Right lung (tissue), 10 donors: Measurements from ENCODE around the gene KDM3B. TPM values are rescaled to one million over a fixed set of nuclear protein-coding genes. Genes with fewer than 3 reads are reported as not detected.
A peak's percentile ranks its signal among the peaks of the same experiment; 100 is the strongest.
"Not testable (repeated sequence)": the region's sequence is repeated elsewhere in the genome, so short reads cannot be mapped to it uniquely, and the experiment has no call there.

Experiments used
- DNase-seq, 2 donors: peaks; one replicate each; pipeline ENCODE4 v3.0.0-alpha.2; 2013
- long read RNA-seq, 8 donors: transcript quantifications; one replicate each; lab custom pipeline, GENCODE V29; 2026
- polyA plus RNA-seq, 5 donors: library from polyadenylated mRNA; unstranded; fragments of 120-200 nt; gene quantifications; one replicate each; pipeline versions ENCODE4 v1.2.1 to v1.2.3, GENCODE V29; 2013; ENCODE audit warnings: inconsistent platforms in 1 of 5, low replicate concordance in 1 of 5; ENCODE audit not compliant: insufficient read length in 5 of 5, insufficient read depth in 1 of 5

Gene KDM3B
- 10 to 100 TPM; 58.7 to 86.0 (median 76.6) TPM for polyA plus RNA-seq
- long read RNA-seq, donor 1, full-length matches to known transcripts, result 2 of 24 reads
- long read RNA-seq, donor 1, partial matches to known transcripts, result 22 of 24 reads
- long read RNA-seq, donor 1, other reads (novel, unspliced or antisense), result 0 of 24 reads
- long read RNA-seq, donor 2, full-length matches to known transcripts, result 1 of 1 reads
- long read RNA-seq, donor 2, partial matches to known transcripts, result 0 of 1 reads
- long read RNA-seq, donor 2, other reads (novel, unspliced or antisense), result 0 of 1 reads
- long read RNA-seq, donor 3, result 0 reads
- long read RNA-seq, donor 4, partial matches to known transcripts, result 32 of 32 reads
- long read RNA-seq, donor 4, other reads (novel, unspliced or antisense), result 0 of 32 reads
- long read RNA-seq, donor 5, partial matches to known transcripts, result 14 of 17 reads
- long read RNA-seq, donor 5, other reads (novel, unspliced or antisense), result 0 of 17 reads
- long read RNA-seq, donor 6, full-length matches to known transcripts, result 3 of 9 reads
- long read RNA-seq, donor 6, partial matches to known transcripts, result 6 of 9 reads
- long read RNA-seq, donor 6, other reads (novel, unspliced or antisense), result 0 of 9 reads
- long read RNA-seq, donor 7, partial matches to known transcripts, result 16 of 18 reads
- long read RNA-seq, donor 7, other reads (novel, unspliced or antisense), result 0 of 18 reads
- long read RNA-seq, donor 8, partial matches to known transcripts, result 0 of 1 reads
- long read RNA-seq, donor 8, other reads (novel, unspliced or antisense), result 0 of 1 reads

DNA sequence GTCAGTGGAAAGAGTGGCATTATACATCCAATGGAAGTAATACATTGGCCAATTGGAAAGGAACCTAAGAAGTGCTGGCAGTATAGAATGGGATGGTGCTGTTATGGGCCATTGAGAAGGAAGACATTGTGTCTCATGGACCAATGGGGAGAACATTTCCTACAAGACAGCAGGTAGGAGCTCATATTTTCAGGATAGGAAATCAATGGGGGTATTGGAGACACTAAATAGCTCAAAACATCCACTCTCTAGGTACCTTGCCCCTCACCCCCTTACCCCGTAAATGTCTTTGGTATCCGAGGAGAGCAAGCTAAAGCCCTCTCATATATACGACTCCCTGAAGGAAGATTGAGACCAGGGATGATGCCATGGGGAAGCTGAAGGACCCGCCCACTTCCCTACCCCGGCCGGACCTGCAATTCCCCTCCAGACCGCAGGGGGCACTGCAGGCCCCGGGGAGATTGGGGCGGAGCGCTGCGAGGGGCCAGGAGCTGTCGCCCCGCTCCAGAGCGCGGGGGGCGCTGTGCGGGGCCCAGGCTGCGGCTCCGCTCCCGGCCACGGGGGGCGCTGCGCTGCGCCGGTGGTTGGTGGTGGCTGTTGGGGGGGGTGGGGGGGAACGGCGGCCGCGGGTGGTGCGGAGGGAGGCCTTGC is at the start of gene KDM3B:
Gene KDM3B (plus strand): TSS at position 615 of the 651 bp plus-strand sequence. CDS start 111 bp downstream, outside the sequence.
- DNase-seq, result peak; percentile 83 to 84

DNA sequence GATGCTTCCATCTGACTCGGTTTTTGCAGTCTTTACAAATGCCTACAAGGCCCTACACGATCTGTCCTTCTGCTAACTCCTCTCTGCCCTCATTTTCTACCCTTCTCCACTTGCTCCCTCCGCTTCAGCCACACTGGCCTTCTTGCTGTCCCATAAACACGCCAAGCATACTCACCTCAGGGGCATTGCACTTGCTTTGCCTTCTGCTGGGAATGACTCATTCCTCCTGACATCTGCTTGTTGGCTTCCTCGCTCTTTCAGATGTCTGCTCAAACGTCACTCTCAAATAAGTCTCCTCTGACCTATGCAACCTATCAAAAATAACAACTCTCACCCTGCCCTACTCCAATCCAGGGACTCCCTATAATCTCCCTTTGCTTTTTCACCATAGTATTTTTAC is 49.1 kb upstream of the KDM3B start:
- no peak for DNase-seq

DNA sequence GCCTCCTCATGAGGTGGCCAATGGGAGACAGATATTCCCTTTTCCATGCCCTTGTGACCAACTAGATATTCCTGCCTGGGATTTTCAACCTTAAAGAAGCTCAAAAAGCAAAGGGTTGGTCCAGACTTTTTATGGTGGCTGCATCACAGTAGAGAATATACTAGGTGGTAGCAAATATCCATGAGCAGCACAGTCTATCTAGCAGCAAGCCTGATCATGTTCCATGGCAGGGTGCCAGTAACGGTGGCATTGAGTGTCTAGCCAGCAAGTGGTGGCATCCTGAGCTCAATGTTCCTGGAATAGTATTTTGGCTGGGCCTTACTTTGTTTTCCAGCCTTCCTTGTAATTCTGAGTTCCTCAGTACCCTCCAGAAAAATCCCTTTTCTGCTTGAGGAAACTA is 46.7 kb upstream of the KDM3B start:
- DNase-seq, result no peak

DNA sequence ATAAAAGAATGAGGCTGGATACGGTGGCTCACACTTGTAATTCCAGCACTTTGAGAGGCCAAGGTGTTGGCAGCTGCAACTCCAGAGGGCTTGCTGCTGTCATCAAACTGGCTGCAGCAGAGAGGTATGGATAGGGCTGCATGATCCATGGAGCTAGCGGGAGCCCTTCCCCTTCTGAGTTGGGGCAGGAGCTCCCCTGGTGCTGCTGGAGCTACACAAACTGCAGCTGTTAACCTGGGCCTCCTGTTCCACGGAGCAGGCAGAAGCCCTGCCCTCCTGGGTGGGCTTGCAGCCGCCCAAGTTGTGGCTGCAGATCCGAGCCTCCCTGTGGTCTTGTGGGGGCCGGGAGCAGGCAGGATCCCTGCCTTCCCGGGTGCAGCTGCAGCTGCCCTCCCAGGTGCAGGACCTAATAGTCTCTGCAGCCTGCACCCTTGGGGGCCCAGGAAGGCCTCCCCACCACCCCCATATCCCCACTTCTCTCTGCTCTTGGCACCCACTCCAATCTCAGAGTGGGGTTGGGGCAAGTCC is 36.7 kb upstream of the KDM3B start:
- no peak for DNase-seq

GRCh38 chr5:138316355-138316754 is 36.1 kb upstream of the KDM3B start:
- no peak for DNase-seq

DNA sequence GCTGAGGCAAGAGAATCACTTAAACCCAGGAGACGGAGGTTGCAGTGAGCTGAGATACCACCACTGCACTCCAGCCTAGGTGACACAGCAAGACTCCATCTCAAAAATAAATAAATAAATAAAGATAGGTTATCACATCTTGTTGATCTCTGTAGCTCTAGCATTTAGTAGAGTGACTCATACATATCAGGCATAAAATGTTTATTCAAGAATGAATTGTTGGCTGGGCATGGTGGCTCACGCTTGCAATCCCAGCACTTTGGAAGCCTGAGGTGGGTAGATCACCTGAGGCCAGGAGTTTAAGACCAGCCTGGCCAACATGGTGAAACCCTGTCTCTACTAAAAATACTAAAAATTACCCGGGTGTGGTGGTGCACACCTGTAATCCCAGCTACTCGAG is 34.3 kb upstream of the KDM3B start:
- DNase-seq, result not testable (repeated sequence)

- DNase-seq, result no peak
These were observed 21.6 kb upstream of the KDM3B start for GRCh38 chr5:138330813-138331448.

GRCh38 chr5:138331449-138332368 is 20.8 kb upstream of the KDM3B start, which contains the start of gene CDC25C:
CDC25C (minus strand) TSS chr5:138331804; CDS start chr5:138331180, 624 bp downstream.
- DNase-seq, result peak; percentile 96 to 98

DNA sequence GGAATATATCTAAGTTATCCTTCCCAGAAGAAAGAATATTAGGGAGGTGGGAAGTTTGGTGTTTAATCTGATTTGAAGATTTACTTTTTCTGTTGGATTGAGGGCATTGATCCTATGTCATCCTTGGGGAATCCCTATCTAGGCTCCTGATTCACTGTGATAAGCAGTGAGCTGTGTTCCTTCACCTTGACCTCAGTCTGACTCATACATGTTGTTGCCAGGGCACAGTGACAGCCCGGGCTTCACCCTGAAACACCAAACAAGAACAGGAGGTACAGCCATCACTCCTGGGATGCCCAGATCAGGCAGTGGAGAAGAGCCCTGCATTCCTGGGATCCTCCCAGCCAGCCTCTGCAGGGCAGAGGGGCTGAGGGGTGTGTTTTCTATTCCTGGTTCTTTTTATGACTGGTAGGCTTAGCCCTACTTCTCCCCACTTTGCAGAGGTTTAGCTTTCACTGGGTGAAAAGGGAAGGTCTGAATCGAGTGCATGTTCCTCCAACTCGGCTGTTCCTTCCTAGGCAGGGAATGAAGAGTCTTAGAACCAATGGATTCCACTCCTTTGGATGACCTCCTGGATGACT is 17.5 kb upstream of the KDM3B start:
- DNase-seq, result no peak

DNA sequence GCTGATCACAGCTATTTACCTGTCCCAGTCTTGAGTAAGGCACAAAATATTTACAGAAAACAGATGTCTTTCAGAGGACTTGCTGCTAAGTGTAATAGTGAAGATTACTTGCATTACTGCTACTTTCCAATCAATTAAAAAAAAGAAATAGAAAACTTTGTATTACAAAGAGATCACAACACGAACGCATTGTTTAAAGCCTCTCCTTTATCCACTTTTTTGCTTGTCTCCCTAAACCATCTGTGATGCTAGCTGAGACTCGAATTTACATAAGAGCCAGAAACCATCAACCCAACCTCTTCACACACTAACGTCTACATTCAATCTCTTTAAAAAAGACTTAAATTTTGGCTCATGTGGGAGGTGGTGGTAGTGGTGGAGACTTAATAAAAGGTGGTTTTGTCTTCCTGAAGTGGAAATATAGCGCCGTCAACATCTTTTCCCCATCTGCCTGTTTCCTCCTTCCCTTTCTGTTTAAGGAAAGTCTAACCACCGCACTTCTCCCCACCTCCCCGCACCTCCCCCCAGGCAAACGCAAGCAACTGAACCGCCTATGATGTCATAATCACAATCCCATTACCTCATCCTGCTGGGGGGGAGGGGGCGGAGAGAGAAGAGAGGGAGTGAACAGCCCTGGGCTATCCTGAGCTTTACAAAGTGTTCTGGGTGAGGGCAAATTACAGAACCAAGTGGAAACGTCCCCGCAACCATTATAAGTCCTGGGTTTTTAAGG is 15.4 kb upstream of the KDM3B start:
- DNase-seq, result no peak

- peak; percentile 96 to 98 for DNase-seq
These were observed 14.6 kb upstream of the KDM3B start, which contains the start of gene FAM53C for GRCh38 chr5:138337685-138338410. FAM53C (plus strand) TSS chr5:138338266; CDS start chr5:138341336, 3,070 bp downstream.

GRCh38 chr5:138338411-138339090 is 13.9 kb upstream of the KDM3B start:
- no peak for DNase-seq

DNA sequence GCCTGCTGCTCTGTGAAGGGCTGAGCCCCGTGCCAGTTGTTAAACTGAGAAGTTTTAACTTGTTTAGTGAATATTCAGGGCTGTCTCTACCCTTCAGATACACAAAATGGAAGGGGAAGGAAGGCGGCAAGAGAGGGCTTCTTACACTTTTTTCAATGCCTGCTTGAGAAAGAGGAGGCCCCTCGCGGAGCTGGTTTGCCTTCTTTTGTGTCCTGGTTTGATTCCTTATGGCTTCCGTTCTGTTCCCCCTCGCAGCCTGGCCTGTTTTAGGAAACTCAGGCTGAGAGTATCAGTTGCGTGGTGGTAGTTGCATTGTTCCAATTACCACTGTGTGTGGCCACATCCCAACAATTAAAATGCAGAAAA is 13.4 kb upstream of the KDM3B start:
- peak in 1 of 2 donors; percentile 34 for DNase-seq

DNA sequence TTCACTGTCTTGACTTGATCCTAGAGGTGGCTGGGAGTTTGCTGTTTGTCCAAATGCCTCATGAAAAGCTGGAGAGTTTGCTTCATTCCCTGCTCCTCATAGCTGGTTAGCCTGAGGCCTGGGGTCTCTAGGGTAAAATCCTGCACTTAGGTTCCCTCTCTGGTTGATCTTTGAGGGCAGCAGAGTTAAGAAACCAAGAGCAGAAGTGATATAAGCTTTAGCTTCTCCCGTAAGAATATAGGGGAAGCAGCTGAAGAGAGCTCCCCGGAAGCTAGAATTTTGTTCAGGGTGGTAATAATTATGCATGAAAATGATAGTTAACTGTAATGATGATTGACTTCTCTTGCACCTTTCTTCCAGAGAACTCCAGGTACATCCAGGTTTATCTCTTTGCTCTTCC is 13.0 kb upstream of the KDM3B start:
- DNase-seq, result no peak

DNA sequence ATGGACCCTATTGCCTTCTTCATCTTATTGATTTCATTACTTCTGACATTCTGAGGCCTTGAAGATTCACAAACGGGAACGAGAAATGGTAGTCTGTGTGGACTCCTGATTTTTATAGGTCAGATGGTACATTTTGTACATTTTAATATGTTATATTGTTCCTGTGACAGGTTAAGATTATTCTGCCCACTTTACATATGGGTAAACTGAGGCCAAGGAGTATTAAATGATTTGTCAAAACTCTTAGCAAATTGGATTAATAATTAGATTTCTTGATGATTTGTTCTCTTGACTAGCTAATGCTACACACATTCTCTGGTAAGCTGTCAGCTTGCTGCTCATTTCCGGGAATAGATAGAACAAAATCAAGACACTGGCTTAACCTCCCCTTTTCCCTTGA is 12.5 kb upstream of the KDM3B start:
- DNase-seq, result no peak

DNA sequence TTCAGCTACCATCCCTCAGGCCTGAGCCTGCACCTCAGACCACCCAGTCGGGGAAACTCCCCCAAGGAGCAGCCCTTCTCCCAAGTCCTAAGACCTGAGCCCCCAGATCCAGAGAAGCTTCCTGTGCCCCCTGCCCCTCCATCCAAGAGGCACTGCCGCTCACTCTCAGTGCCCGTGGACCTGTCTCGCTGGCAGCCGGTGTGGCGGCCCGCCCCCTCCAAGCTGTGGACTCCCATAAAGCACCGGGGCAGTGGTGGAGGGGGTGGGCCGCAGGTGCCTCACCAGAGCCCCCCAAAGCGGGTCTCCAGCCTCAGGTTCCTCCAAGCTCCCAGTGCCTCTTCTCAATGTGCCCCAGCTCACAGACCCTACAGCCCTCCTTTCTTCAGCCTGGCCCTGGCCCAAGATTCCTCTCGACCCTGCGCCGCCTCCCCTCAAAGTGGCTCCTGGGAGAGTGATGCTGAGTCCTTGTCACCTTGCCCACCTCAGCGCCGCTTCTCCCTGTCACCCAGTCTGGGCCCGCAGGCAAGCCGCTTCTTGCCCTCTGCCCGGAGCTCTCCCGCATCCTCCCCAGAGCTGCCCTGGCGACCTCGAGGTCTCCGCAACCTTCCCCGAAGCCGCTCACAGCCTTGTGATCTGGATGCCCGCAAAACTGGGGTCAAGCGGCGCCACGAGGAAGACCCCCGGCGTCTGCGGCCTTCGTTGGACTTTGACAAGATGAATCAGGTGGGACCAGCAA is 7.4 kb upstream of the KDM3B start:
- DNase-seq, result no peak

DNA sequence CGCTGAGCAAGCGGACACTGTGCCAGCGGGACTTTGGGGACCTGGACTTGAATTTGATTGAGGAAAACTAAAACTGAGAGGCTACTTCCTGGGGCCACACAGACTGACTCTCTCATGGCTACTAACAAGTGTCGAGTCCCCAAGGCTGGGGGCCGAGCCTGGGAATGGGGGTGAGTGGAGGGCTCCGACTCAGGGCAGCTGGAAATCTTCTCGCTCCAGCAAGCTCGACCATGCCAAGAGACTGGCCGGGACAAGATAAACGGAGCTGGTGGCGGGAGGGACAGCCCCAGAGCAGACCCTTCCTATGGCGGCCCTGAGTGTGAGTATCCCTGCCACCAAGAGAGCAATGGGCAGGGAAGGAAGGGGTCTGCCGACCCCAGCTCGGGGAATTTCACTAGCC is 5.6 kb upstream of the KDM3B start:
- DNase-seq, result no peak
